Measurements from ENCODE around the gene LTA4H.
A peak's percentile ranks its signal among the peaks of the same experiment; 100 is the strongest.

LTA4H gene

DNA sequence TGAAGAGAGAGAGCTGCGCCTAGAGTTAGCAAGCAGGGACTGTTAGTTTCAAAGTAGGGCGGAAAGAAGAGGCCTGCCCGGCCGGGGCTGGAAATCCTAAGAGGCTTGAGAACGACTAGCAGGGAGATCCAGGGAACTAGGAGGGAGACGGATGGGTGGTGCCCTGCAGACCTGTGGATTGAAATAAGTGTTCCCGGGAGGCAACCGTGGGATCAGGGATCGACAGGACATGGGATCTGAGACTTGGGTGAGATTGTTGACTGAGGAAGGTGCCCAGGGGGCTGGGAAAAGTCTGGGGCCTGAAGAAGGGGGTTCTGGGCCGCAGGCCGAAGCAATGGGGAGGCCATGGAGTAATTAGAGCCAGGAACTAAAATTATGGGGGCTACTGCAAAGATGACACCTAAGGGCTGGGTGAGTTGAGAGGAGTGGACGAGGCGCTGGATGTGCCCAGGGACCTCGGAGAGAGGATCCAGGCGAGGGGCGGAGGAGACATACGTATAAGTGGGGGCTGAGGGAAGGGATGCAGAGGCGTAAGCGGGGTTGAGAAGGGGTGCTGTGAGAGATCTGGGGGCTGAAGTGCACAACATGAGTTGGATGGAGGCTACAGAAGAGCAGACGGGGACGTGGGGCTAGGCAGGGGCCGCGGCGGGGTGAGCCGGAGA, 635 bp downstream of the LTA4H start (continued):
- no peak for TF ChIP-seq ZNF354C (tag by site-specific recombination; IDR thresholded peaks at IDR 0.05; ENCODE audit: borderline replicate concordance, low read depth)
- no peak for TF ChIP-seq KLF10 (tag by site-specific recombination; IDR thresholded peaks at IDR 0.05)
- TF ChIP-seq ZNF777 (tag by site-specific recombination; IDR thresholded peaks at IDR 0.05; ENCODE audit: borderline replicate concordance) = peak; percentile 65; the same call in 1 of the 2 replicates
- TF ChIP-seq ZSCAN23 (tag by site-specific recombination; IDR thresholded peaks at IDR 0.05) = no peak
- no peak for TF ChIP-seq ZNF830 (tag by site-specific recombination; IDR thresholded peaks at IDR 0.05; ENCODE audit: low read depth)
- no peak for TF ChIP-seq ZNF48 (tag by site-specific recombination; IDR thresholded peaks at IDR 0.05)
- no peak for TF ChIP-seq GLIS1 (tag by site-specific recombination; IDR thresholded peaks at IDR 0.05)
- no peak for TF ChIP-seq ZIC2 (tag by site-specific recombination; IDR thresholded peaks at IDR 0.05)
- TF ChIP-seq ZBTB48 (tag by site-specific recombination; IDR thresholded peaks at IDR 0.05) = peak; percentile 99
- TF ChIP-seq, protein P1, sequence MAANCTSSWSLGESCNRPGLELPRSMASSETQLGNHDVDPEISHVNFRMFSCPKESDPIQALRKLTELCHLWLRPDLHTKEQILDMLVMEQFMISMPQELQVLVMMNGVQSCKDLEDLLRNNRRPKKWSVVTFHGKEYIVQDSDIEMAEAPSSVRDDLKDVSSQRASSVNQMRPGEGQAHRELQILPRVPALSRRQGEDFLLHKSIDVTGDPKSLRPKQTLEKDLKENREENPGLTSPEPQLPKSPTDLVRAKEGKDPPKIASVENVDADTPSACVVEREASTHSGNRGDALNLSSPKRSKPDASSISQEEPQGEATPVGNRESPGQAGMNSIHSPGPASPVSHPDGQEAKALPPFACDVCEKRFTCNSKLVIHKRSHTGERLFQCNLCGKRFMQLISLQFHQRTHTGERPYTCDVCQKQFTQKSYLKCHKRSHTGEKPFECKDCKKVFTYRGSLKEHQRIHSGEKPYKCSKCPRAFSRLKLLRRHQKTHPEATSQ (tag by site-specific recombination; IDR thresholded peaks at IDR 0.05) = no peak
- TF ChIP-seq, protein P2, sequence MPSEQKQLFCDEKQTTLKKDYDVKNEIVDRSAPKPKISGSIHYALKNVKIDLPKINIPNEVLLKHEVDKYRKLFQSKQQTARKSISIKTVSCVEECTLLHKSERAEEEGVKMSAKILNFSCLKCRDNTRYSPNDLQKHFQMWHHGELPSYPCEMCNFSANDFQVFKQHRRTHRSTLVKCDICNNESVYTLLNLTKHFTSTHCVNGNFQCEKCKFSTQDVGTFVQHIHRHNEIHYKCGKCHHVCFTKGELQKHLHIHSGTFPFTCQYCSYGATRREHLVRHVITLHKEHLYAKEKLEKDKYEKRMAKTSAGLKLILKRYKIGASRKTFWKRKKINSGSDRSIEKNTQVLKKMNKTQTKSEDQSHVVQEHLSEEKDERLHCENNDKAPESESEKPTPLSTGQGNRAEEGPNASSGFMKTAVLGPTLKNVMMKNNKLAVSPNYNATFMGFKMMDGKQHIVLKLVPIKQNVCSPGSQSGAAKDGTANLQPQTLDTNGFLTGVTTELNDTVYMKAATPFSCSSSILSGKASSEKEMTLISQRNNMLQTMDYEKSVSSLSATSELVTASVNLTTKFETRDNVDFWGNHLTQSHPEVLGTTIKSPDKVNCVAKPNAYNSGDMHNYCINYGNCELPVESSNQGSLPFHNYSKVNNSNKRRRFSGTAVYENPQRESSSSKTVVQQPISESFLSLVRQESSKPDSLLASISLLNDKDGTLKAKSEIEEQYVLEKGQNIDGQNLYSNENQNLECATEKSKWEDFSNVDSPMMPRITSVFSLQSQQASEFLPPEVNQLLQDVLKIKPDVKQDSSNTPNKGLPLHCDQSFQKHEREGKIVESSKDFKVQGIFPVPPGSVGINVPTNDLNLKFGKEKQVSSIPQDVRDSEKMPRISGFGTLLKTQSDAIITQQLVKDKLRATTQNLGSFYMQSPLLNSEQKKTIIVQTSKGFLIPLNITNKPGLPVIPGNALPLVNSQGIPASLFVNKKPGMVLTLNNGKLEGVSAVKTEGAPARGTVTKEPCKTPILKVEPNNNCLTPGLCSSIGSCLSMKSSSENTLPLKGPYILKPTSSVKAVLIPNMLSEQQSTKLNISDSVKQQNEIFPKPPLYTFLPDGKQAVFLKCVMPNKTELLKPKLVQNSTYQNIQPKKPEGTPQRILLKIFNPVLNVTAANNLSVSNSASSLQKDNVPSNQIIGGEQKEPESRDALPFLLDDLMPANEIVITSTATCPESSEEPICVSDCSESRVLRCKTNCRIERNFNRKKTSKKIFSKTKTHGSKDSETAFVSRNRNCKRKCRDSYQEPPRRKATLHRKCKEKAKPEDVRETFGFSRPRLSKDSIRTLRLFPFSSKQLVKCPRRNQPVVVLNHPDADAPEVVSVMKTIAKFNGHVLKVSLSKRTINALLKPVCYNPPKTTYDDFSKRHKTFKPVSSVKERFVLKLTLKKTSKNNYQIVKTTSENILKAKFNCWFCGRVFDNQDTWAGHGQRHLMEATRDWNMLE (tag by site-specific recombination; conservative IDR thresholded peaks at IDR 0.05; ENCODE audit: low read depth) = no peak
- TF ChIP-seq ZNF174 (tag by site-specific recombination; IDR thresholded peaks at IDR 0.05) = no peak
- TF ChIP-seq, protein P3, sequence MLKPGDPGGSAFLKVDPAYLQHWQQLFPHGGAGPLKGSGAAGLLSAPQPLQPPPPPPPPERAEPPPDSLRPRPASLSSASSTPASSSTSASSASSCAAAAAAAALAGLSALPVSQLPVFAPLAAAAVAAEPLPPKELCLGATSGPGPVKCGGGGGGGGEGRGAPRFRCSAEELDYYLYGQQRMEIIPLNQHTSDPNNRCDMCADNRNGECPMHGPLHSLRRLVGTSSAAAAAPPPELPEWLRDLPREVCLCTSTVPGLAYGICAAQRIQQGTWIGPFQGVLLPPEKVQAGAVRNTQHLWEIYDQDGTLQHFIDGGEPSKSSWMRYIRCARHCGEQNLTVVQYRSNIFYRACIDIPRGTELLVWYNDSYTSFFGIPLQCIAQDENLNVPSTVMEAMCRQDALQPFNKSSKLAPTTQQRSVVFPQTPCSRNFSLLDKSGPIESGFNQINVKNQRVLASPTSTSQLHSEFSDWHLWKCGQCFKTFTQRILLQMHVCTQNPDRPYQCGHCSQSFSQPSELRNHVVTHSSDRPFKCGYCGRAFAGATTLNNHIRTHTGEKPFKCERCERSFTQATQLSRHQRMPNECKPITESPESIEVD (tag by site-specific recombination; IDR thresholded peaks at IDR 0.05) = no peak
- TF ChIP-seq ZNF416 (tag by site-specific recombination; IDR thresholded peaks at IDR 0.05) = no peak
- no peak for TF ChIP-seq ZNF514 (tag by site-specific recombination; IDR thresholded peaks at IDR 0.05)
- no peak for TF ChIP-seq ZBTB7A (tag by site-specific recombination; IDR thresholded peaks at IDR 0.05; ENCODE audit: low read depth)
- TF ChIP-seq ZNF112 (tag by site-specific recombination; IDR thresholded peaks at IDR 0.05) = no peak
- TF ChIP-seq ZNF132 (tag by site-specific recombination; IDR thresholded peaks at IDR 0.05; ENCODE audit: borderline replicate concordance) = no peak
- TF ChIP-seq ZNF555 (tag by site-specific recombination; conservative IDR thresholded peaks at IDR 0.05) = no peak
- TF ChIP-seq, protein P4, sequence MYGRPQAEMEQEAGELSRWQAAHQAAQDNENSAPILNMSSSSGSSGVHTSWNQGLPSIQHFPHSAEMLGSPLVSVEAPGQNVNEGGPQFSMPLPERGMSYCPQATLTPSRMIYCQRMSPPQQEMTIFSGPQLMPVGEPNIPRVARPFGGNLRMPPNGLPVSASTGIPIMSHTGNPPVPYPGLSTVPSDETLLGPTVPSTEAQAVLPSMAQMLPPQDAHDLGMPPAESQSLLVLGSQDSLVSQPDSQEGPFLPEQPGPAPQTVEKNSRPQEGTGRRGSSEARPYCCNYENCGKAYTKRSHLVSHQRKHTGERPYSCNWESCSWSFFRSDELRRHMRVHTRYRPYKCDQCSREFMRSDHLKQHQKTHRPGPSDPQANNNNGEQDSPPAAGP (tag by site-specific recombination; IDR thresholded peaks at IDR 0.05) = no peak
- TF ChIP-seq SETDB1 (IDR thresholded peaks at IDR 0.05; ENCODE audit: insufficient read length, low read length) = no peak
- TF ChIP-seq ZNF266 (tag by site-specific recombination; IDR thresholded peaks at IDR 0.05; ENCODE audit: low read depth) = no peak
- TF ChIP-seq ZNF621 (tag by site-specific recombination; IDR thresholded peaks at IDR 0.05) = no peak
- TF ChIP-seq ZNF670 (tag by site-specific recombination; IDR thresholded peaks at IDR 0.05; ENCODE audit: low read depth) = no peak
- TF ChIP-seq, protein P5, sequence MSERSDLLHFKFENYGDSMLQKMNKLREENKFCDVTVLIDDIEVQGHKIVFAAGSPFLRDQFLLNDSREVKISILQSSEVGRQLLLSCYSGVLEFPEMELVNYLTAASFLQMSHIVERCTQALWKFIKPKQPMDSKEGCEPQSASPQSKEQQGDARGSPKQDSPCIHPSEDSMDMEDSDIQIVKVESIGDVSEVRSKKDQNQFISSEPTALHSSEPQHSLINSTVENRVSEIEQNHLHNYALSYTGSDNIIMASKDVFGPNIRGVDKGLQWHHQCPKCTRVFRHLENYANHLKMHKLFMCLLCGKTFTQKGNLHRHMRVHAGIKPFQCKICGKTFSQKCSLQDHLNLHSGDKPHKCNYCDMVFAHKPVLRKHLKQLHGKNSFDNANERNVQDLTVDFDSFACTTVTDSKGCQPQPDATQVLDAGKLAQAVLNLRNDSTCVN (tag by site-specific recombination; optimal IDR thresholded peaks at IDR 0.05) = no peak
- no peak for TF ChIP-seq ZNF707 (tag by site-specific recombination; IDR thresholded peaks at IDR 0.05)
- no peak for TF ChIP-seq SP2 (tag by site-specific recombination; IDR thresholded peaks at IDR 0.05)
- no peak for TF ChIP-seq ZNF292 (tag by site-specific recombination; IDR thresholded peaks at IDR 0.05; ENCODE audit: borderline replicate concordance, low read depth)
- peak; percentile 60; the same call in 1 of the 2 replicates for TF ChIP-seq EGR2 (tag by site-specific recombination; IDR thresholded peaks at IDR 0.05; ENCODE audit: low read depth)
- TF ChIP-seq MZF1 (tag by site-specific recombination; IDR thresholded peaks at IDR 0.05; ENCODE audit: borderline replicate concordance) = no peak; the same call in 1 of the 2 replicates
- no peak for TF ChIP-seq ZNF223 (tag by site-specific recombination; IDR thresholded peaks at IDR 0.05)

All from HEK293 (cell line).